Stimulated activated CD8-positive, alpha-beta memory T cell treated with anti-CD3 and anti-CD28 coated beads, Interleukin-4, amount 100 ng/mL, for 1 hour (primary cell): Measurements from ENCODE around the gene ASF1B.
A peak's percentile ranks its signal among the peaks of the same experiment; 100 is the strongest.
"Not testable (repeated sequence)": the region's sequence is repeated elsewhere in the genome, so short reads cannot be mapped to it uniquely, and the experiment has no call there.

ENCODE experiments used
- DNase-seq, 2 donors: peaks; one replicate each; pipeline ENCODE4 v3.0.0-alpha.2; 2020; ENCODE audit warnings: low read depth in 2 of 2, low spot score in 1 of 2

Gene ASF1B

GRCh38 chr19:14136509-14137281 lies at the start of gene ASF1B:
TSS of gene ASF1B (minus strand) at chr19:14136589. CDS start at chr19:14136456, 133 bp downstream.
- peak; percentile 88 to 95 for DNase-seq

- DNase-seq: not testable (repeated sequence)
Observed at GRCh38 chr19:14185691-14186090, 49.3 kb upstream of the ASF1B start.

GRCh38 chr19:14185158-14185557 lies 48.8 kb upstream of the ASF1B start:
- DNase-seq: no peak

GRCh38 chr19:14183741-14184350 lies 47.5 kb upstream of the ASF1B start:
- DNase-seq: no peak

- DNase-seq: no peak
Observed at GRCh38 chr19:14182476-14182875, 46.1 kb upstream of the ASF1B start.

GRCh38 chr19:14181906-14182305 lies 45.5 kb upstream of the ASF1B start:
- DNase-seq: no peak

GRCh38 chr19:14181199-14181598 lies 44.8 kb upstream of the ASF1B start:
- not testable (repeated sequence) for DNase-seq

DNA sequence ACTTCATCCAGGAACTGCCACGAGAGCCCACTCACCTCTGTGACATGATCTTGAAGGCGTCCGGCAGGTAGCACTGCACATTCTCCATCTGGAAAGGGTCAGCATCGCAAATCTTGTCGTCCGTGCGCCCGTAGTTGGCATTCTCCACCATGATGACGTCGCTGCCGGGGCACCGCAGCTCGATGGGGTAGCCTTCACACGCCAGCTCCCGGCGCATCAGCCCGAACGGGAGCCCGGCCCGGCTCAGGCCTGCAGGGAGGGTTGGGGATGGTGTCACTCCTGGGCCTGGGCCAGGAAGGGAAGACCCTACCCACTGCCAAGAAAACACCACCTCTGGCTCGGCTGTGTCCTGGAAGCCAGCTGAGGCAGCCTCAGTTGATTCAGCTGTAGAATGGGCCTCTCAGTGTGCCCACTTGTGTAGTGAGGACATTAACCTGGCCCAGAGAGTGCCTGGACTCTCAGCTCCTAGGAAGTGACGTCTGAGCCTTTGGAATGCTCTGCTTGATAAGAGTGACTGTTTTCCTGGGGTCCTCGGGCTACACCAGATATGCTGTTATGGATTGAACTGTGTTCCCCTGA lies 41.2 kb upstream of the ASF1B start:
- DNase-seq: no peak

- no peak for DNase-seq
Observed at GRCh38 chr19:14175351-14175792, 39.0 kb upstream of the ASF1B start.

GRCh38 chr19:14174883-14175282 lies 38.5 kb upstream of the ASF1B start:
- no peak for DNase-seq

- DNase-seq: no peak
Observed at GRCh38 chr19:14168993-14169392, 32.6 kb upstream of the ASF1B start.

GRCh38 chr19:14168259-14168972 lies 32.0 kb upstream of the ASF1B start:
- DNase-seq: no peak

DNA sequence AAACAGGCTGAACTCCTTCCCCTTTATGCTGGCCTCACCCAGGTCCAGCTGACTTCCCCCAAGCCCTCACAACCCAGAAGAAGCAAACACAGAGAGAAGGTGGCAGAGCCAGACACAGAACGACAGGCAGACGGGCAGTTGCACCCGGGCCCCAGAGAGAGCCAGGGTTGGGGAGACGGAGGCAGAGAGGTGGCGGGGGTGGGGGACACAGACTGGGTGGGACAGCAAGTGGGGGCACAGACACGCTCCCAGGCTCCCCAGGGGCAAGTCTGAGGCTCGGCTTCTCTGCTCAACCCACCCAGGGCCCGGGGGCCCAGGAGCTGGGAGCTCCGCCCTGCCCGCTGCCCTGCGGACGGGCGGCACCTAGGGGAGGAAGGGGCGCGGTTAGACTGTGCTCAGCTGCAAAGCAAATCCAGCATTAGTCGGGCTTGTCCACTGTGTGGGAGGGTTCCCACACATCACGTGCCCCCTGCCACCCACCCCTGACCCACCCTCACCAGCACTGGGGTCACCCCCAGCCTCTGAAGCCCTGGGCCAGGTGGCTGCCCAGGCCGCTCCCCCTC lies 31.3 kb upstream of the ASF1B start:
- DNase-seq: no peak

- no peak for DNase-seq
Observed at GRCh38 chr19:14166999-14167575, 30.7 kb upstream of the ASF1B start.

DNA sequence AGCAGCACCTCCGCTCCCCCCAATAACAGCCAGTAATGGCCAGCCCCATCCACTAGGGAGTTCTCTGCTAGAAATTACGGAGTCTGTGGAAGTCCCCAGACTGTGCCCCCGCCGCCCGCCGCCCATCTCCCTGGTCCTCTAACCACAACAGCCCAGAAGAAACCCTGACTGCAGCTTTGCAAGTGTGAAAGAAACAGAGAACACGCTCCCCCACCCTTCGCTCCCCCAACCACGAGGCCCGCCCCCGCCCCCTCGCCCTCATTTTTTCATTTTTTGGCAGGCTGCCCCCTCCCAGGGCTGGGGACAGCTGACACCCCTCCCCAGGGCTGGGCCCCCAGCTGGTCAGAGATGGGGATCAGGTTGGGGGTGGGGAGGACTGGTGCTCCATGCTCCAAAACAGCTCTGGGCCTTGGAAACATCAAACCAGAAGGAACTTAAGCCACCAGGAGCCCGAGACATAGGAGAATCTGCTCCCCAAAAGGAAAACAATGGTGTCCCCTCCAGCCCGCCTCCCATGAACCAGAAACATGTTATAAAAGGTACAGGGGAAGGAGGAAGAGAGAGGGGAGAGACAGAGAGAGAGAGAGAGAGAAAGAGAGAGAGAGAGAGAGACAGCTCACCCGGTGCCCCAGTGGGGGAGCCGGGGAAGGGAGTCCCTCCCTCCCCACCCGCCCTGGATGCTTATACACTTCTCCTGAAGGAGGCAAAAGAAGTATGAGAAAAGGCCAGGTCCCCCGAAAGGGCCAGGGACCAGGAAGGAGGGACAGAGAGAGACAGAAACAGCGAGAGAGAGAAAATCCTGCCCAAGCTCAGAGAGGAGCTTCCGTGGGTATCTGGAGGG lies 29.8 kb upstream of the ASF1B start:
- DNase-seq: no peak

- DNase-seq: no peak
Observed at GRCh38 chr19:14164724-14165493, 28.5 kb upstream of the ASF1B start.

DNA sequence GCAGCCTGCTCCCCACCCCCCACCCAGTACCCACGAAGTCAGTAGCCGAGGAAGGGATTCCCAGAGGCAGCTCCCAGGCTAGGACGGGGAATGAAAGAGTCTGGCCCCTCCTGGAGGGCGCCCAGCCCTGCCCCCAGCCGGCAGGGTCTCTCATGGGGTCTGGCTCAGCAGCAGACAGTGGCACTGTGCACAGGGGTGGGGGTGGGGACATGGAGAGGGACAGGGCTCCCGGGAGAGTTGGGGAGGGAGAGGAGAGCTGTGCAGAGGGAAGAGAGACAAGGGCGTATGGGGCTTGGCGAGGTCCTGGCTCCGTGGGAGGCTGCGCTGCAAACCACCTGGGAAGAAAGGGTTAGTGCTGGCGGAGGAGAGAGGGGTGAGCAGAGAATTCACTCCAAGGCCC lies 27.7 kb upstream of the ASF1B start:
- DNase-seq: no peak

DNA sequence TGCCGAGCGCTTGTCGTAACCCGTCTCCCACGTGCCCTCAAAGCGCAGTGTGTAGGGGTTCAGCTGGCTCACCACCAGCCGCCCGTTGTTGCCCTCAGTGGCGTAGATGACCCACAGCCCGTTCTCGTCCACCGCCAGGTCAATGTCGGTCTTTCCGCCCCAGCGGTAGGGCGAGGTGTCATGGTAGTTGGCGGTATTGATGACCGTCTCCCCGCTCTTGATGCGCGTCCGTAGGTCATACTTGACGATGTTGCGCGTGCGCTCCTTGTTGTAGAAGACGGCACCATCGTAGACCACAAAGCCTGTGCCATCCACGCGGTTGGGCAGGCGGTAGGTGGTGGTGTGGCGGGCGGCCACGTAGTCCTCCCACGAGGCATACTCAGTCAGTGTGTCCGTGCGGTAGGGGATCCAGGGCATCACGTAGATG lies 26.5 kb upstream of the ASF1B start:
- DNase-seq: no peak

DNA sequence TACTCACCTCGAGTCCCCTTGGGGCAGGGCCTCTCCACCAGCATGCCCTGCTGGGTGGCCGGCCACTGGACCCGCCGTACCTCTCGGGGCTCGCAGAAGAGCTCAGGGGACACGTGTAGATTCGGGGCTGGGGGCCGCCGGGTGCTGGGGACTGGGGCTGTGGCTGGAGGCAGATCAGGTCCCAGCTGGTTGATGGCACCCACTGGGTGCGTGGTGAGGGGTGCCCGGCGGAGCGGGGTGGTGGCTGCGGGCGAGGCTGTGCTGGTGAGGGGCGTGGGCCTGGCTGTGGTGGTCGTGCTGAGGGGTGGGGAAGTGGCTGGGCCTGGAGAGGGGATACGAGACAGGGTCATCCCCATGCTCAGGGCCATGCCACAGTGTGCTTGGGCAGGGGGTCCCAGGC lies 24.9 kb upstream of the ASF1B start:
- DNase-seq: no peak
